GM19328 (cell line): ENCODE results near the gene GIMD1.
"Not testable (repeated sequence)": the region's sequence is repeated elsewhere in the genome, so short reads cannot be mapped to it uniquely, and the experiment has no call there.

Experiments
- ATAC-seq: cut with Tn5 transposase; IDR thresholded peaks from one replicate; pipeline ENCODE4 v1.9.1; 2021; ENCODE audit warnings: mild to moderate bottlenecking, moderate library complexity; ENCODE audit not compliant: unreplicated experiment

Gene GIMD1

GRCh38 chr4:106368678-106369077, at the start of gene GIMD1:
Gene GIMD1 (minus strand): TSS chr4:106368778. CDS start chr4:106367435, 1,343 bp downstream.
- ATAC-seq: no peak

GRCh38 chr4:106414366-106414765, 45.8 kb upstream of the GIMD1 start:
- no peak for ATAC-seq

- ATAC-seq: no peak
These were observed 41.6 kb upstream of the GIMD1 start for GRCh38 chr4:106409901-106410889.

- not testable (repeated sequence) for ATAC-seq
These were observed 39.4 kb upstream of the GIMD1 start for GRCh38 chr4:106408004-106408403.

- no peak for ATAC-seq
These were observed 32.6 kb upstream of the GIMD1 start for GRCh38 chr4:106401157-106401556.

- ATAC-seq: not testable (repeated sequence)
These were observed 30.3 kb upstream of the GIMD1 start for GRCh38 chr4:106398898-106399297.

GRCh38 chr4:106395582-106395981, 27.0 kb upstream of the GIMD1 start:
- ATAC-seq: no peak

- no peak for ATAC-seq
These were observed 17.3 kb upstream of the GIMD1 start for GRCh38 chr4:106385853-106386393.

- ATAC-seq: no peak
These were observed 16.3 kb upstream of the GIMD1 start for GRCh38 chr4:106384878-106385277.

- no peak for ATAC-seq
These were observed 11.6 kb upstream of the GIMD1 start for GRCh38 chr4:106380179-106380578.

GRCh38 chr4:106373026-106373425, 4.4 kb upstream of the GIMD1 start:
- no peak for ATAC-seq

GRCh38 chr4:106371161-106371560, 2.6 kb upstream of the GIMD1 start:
- no peak for ATAC-seq

- no peak for ATAC-seq
These were observed 1.6 kb upstream of the GIMD1 start for GRCh38 chr4:106370214-106370613.

- ATAC-seq: peak; percentile 79
These were observed 980 bp upstream of the GIMD1 start for GRCh38 chr4:106369456-106370060.

GRCh38 chr4:106367072-106367471, 1.5 kb downstream of the GIMD1 start:
- no peak for ATAC-seq

- no peak for ATAC-seq
These were observed 2.6 kb downstream of the GIMD1 start for GRCh38 chr4:106366026-106366425.

GRCh38 chr4:106365613-106366012, 3.0 kb downstream of the GIMD1 start:
- ATAC-seq: no peak

GRCh38 chr4:106364282-106364681, 4.3 kb downstream of the GIMD1 start:
- no peak for ATAC-seq

GRCh38 chr4:106362086-106362825, 6.3 kb downstream of the GIMD1 start:
- no peak for ATAC-seq

- no peak for ATAC-seq
These were observed 9.7 kb downstream of the GIMD1 start for GRCh38 chr4:106358899-106359298.

- ATAC-seq: no peak
These were observed 13.4 kb downstream of the GIMD1 start for GRCh38 chr4:106355193-106355592.
